DMS 273 treated with DMSO at 0.1 percent for 48 hours (cell line): ENCODE results near the gene POLD1.
"Not testable (repeated sequence)": the region's sequence is repeated elsewhere in the genome, so short reads cannot be mapped to it uniquely, and the experiment has no call there.

Experiments used
- DNase-seq: peaks from one replicate; lab custom pipeline; 2025; lab: John Stamatoyannopoulos, UW

The POLD1 gene

DNA sequence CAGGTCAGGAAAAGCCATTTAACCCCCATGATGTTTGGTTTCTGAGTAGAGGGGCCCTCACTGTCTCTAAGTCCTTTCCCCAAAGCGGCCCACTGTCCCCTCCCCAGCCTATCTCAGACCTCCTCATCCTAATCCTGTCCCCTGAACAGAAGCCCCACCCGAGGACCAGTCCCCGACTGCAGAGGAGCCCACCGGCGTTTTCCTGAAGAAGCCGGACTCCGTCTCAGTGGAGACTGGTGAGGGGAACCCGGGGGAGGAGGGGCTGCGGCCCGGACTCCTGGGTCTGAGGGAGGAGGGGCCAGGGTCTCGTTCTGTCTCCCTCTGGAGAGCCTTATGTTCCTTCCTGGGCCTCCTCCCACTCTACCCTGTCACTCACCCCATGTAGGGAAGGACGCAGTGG lies 51.5 kb downstream of the POLD1 start:
- no peak for DNase-seq

DNA sequence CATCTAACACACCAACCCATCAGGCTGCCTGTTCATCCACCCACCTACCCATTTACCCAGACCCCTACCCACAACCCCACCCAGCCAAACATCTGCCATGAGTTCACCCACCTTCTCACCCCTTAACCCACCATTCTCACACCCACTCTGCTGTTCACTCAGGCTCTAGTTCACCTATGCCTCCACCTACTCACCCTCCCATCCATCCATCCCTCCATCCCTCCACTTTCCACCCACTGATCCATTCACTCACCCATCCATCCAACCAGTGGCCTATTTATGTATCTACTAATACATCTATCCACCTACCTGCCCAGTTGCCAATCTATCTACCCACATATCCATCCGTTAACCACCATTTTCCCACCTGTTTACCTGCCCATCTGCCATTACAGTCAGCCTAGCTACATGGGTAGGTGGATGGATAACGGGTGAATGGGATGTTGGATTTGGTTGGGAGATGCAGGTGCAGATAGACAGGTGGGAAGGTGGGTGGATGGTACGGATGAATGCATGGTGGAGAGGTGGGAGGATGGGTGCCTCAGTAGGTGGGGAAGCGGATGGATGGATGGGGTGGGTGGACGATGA lies 53.8 kb downstream of the POLD1 start:
- no peak for DNase-seq

DNA sequence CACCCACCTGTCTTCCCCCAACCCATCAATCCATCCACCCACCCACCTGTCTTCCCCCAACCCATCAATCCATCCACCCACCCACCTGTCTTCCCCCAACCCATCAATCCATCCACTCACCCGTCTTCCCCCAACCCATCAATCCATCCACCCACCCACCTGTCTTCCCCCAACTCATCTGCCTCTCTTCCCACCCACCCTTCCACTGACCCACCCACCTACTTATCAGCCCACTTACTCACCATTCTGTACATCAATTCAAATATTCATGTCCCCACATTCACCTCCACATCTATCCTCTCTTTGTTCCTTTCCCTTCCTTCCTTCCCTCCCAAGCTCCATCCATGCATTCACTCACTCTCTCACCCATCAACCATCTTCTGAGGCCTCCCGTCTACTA lies 55.0 kb downstream of the POLD1 start:
- DNase-seq, result not testable (repeated sequence)

DNA sequence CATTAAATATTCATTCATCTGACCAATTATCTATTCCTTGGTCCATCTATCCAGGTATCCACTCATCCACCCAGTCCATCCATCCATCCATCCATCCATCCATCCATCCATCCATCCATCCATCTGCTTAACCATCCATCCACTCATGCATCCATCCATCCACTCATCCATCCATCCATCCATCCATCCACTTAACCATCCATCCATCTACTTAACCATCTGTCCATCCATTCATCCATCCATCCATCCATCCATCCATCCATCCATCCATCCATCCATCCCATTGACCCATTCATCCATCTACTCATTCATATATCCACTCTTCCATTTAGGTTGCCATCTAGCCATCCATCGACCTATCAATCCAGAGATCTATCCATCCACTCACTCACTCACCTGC lies 59.9 kb downstream of the POLD1 start:
- no peak for DNase-seq

DNA sequence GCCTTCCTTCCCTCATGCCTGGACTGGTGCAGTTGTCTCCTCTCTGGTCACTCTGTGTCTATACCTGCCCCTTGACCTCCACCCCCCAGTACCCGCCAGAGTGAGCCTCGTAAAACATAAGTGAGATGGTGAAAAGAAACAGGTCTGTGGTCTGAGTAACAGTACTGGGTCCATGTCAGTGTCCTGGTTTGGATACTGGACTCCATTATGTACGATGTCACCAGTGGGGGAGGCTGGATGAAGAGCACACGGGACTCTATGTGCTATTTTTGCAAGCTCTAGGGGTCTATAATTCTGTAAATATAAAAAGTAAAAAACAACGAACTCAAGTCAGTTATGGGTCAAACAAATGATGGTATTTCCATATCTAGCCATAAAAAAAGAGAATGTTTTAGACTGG lies 62.9 kb downstream of the POLD1 start:
- DNase-seq, result no peak

DNA sequence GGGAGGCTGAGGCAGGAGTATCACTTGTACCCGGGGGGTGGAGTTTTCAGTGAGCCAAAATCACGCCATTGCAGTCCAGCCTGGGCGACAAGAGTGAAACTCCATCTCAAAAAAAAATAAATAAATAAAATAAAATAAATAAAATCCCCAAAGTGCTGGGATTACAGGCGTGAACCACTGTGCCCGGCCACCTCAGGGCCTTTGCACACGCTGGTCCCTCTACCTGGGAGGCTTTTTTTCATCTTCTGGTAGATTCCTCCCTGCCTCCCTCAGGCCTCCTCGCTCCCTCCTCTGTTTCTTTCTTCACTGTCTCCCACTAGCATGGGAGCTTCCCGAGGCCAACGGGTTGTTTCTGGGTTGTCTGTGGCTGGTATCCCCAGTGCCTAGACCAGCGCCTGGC lies 63.6 kb downstream of the POLD1 start:
- no peak for DNase-seq

DNA sequence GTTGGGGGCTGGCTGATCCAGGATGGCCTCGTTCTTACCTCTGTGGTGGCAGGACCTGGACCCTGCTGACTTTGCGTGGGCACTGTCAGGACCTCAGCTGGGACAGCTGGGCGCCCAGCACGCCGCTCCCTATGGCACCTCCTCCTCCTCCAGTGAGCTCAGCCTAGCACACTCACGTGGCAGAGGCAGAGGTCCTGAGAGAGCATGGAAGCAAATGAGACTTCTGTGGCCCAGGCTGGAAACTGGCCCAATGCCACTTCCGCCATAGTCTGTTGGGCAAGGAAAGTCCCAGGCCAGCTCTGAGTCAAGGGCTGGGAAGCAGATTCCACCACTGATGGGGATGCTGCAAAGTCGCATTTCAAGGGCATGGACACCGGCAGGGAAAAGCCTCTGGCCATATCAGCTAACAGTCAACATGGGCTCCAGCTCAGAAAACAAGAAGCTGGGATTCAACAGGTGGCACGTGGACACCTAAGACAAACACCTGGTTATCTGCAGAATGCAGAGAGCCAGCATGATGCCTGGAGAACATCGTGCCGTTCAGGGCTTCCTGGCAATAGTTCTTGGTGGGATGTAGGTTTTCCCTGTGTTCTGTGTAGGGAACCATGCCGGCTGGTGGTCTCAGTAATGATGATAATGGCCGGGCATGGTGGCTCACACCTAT lies 65.2 kb downstream of the POLD1 start:
- no peak for DNase-seq

DNA sequence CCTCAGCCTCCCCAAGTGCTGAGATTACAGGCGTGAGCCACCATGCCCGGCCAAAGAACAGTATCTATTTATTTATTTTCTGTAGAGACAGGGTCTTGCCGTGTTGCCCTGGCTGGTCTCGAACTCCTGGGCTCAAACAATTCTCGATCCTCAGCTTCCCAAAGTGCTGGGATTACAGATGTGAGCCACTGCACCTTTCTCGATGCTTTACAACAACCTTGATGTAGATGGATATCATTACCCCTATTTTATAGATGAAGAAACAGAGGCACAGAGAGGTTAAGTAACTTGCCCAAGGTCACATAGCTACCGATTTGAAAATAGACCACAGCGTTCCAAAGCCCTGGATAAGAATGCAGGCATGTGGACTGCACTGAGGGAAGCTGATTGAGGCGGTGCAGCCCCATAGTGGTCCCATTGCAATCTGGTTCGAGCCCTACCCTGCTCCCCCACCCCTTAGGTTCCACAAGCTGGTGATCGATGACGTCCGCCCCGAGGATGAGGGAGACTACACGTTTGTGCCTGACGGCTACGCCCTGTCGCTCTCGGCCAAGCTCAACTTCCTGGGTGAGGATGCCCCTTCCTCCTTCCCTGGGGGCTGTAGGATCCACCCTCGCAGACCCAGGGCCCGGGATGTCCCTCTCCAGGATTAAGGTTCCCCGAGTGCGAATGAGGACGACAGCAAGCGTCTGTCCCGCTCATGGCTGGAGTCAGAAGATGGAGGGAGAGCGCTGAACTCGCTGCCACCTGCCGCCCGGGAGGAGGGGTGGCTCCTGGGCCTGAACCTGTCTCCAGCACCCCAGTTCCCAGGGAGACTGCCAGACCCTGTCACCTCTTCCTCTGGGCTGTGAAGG lies 66.4 kb downstream of the POLD1 start:
- DNase-seq, result no peak

DNA sequence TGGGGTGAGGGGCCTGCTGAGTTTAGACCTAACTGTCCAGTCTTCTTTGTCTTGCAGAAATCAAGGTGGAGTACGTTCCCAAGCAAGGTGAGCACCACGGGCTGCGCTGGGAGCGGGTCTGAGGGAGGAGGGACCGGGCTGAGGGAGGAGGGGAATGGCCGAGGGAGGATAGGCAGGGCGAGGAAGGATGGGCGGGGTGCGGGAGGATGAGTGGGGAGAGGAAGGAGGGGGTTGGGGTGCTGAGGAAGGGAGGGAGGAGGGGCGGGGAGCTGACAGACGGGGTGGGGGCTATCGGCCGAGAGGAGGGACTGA lies 67.0 kb downstream of the POLD1 start:
- no peak for DNase-seq

DNA sequence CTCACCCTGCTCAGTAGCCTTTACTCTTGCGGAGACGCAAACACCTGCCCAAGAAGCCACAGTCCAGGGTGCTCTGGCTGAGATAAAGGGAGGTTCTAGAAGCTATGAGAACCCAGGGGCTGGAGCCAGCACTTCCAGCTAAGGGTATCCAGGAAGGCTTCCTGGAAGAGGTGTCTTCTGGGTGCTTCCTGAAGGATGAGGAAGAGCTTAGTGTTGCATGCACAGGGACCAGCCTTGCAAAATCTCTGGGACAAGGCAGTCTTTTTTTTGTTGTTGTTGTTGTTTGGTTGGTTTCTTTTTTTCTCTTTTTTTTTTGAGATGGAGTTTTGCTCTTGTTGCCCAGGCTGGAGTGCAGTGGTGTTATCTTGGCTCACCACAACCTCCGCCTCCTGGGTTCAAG lies 69.1 kb downstream of the POLD1 start:
- no peak for DNase-seq

DNA sequence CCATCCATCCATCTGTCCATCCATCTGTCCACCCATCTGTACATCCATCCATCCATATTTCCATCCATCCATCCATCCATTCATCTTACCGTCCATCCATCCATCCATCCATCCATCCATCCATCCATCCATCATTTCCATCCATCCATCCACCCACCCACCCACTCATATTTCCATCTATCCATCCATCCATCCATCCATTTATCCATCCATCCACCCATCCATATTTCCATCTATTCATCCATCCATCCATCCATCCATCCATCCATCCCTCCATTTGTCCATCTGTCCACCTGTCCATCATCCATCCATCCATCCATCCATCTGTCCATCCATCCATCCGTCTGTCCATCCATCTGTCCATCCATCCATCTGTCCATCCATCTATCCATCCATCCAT lies 71.8 kb downstream of the POLD1 start:
- DNase-seq, result no peak

DNA sequence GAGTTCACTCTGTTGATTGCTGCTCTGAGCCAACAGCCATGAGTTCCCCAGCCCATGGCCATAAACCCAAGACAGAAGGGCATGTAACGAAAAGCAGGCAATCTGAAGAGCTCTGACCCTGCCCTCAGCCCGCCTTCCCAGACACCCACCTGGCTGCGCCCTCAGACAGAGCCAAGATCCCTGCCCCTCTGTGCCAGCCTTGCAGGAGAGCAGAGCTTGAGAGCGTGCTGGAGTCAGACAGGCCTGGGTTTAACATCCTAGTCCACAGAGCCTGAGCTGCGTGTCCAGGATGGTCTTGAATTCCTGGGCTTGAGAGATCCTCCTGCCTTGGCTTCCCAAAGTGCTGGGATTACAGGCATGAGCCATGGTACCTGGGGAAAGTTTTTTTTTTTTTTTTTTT lies 73.2 kb downstream of the POLD1 start:
- DNase-seq, result no peak

DNA sequence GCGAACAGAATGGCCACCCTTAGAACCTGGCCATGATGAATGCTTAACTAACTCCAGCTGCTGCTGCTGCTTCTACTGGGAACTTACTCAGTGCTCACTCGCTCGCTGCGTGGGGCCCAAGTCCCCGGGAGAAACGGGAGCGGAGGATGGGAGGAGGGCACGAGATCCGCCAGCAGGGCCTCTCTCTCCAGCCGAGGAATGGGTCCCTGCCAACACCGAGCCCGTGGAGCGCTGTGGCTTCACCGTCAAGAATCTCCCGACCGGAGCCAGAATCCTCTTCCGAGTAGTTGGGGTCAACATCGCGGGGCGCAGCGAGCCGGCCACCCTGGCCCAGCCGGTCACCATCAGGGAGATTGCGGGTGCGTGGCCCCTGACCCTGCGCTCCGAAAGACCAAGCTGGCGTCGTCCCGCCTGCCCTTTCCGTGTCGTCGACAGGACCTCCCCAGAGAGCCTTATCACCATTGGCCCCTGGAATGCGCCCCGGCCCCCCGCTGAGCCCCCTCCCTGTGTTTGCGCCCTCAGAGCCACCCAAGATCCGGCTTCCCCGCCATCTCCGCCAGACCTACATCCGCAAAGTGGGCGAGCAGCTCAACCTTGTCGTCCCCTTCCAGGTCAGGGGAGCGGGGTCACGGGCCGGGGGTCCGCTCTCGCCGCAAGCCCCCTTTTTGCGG lies 74.4 kb downstream of the POLD1 start:
- no peak for DNase-seq

DNA sequence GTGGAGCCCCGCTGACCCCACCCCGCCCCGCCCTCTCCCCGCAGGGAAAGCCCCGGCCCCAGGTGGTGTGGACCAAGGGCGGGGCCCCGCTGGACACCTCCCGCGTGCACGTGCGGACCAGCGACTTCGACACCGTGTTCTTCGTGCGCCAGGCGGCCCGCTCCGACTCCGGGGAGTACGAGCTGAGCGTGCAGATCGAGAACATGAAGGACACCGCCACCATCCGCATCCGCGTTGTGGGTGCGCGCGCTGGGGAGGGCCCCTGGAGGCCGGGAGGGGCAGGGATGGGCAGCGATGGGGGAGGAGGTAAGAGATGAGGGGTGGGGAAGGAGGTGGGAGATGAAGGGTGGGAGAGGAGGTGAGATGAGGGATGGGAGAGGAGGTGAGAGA lies 74.9 kb downstream of the POLD1 start:
- DNase-seq, result no peak

DNA sequence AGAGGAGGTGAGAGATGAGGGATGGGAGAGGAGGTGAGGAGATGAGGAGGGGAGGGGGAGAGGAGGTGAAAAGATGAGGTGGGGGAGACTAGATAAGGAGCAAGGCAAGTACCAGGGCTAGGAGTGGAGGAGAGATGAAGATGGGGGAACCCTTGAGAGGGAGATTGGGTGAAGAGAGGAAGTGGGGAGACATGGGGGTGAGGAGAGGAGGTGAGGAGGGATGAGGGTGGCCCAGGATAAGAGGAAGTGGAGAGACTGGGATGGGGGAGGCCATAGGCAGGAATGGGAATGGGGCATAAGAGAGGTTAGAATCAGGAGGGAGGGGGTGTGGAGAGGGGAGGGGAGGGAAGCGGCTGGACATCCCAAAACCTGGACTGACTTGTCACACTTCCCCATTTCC lies 75.5 kb downstream of the POLD1 start:
- DNase-seq, result no peak

DNA sequence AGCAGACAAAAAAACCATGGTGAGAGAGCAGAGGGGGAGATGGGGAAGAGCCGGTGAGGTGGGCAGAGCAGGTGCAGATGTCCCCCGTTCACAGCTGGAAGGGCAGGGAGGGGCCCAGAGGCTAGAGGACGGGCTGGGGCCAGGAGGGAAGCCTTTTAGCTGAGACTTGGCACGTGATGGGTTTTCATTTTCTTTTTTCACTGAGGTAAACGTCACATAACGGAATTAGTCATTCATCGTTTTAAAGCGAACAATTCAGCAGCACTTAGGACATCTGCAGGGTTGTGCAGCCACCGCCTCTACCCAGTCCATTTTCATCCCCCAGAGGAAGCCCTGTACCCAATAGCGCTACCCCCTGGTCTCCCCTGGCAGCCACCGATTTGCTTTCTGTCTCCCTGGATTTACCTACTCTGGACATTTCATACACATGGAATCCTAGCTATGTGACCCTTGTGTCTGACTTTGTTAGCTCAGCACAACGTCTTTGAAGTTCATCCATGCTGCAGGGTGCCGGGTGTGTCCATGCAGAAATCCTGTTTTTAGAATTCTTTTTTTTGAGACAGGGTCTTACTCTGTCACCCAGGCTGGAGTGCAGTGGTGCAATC lies 76.1 kb downstream of the POLD1 start:
- DNase-seq, result no peak

DNA sequence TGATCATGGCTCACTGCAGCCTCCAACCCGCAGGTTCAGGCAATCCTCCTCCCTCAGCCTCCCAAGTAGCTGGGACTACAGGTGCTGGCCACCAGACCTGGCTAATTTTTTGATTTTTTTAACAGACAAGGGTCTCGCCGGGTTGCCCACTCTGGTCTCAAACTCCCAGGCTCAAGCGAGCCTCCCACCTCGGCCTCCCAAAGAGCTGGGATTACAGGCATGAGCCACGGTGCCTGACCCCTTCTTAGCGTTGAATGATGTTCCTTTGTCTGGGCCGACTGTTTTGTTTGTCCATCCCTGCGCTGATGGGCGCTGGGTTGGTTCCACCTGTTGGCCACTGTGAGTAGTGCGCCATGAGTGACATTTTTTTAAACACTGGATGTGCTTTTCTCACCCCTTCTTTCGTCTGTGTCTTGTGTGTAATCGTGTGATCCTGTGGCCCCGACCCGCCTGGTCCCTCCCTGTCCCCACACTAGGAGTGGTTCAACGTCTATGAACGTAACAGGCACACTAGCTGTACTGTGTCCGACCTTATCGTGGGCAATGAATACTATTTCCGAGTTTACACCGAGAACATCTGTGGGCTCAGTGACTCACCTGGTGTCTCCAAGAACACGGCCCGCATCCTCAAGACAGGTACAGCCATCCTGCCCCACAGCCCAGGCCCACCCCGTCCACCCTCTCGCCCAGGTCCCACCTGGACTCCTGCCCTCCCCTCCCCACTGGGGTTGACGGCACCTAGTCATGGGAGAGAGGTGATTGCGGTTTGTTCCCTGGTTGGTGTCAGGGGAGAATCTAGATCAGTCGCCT lies 77.1 kb downstream of the POLD1 start:
- no peak for DNase-seq

DNA sequence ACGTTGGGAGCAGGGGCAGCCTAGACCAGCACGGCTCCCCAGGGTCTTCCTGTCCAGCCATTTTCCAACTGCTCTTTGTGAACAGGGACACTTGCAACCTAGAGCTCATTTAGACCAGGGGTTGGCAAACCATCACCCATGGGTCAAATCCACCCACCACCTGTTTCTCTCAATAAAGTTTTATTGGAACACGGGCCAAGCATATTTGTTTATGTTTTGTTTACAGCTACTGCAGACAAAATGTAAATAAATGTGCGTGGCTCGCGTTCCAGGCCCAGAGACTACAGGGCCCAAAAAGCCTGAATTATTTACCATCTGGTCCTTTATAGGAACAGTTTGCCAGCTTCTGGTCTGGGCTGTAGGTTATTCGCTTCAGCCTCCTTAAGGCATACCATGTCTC lies 78.8 kb downstream of the POLD1 start:
- DNase-seq, result no peak

DNA sequence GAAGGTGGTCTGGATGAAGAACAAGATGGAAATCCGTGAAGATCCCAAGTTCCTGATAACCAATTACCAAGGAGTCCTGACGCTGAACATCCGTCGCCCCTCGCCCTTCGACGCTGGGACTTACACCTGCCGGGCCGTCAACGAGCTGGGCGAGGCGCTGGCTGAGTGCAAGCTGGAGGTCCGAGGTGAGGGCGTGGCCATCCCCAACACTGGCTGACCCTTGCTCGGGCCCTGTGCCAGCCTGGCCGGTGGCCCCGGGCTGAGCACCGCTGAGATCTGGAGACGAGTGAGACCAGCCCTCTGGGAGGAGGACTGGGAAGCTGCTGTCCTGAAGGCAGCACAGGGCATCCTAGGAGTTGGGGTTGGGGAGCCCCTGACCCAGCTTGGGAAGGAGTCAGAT lies 80.2 kb downstream of the POLD1 start:
- no peak for DNase-seq

DNA sequence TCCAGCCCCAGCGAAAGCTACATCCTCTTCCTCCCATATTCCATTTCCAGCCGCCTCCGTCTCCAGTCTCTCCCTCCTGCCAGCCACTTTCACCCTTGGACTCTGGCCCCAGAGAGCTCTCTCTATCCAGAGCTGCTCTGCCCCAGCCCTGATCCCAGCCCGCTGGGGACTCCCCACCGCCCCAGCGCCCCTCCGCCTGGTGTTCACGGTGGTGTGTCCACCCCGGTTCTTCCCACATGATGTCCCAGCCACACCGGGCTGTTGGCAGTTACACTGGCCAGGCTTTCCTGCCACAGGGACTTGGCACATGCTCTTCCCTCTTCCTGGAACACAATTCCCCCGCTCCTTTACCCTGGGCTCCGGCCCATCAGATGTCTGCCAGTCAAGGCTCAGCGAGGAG lies 80.9 kb downstream of the POLD1 start:
- no peak for DNase-seq

DNA sequence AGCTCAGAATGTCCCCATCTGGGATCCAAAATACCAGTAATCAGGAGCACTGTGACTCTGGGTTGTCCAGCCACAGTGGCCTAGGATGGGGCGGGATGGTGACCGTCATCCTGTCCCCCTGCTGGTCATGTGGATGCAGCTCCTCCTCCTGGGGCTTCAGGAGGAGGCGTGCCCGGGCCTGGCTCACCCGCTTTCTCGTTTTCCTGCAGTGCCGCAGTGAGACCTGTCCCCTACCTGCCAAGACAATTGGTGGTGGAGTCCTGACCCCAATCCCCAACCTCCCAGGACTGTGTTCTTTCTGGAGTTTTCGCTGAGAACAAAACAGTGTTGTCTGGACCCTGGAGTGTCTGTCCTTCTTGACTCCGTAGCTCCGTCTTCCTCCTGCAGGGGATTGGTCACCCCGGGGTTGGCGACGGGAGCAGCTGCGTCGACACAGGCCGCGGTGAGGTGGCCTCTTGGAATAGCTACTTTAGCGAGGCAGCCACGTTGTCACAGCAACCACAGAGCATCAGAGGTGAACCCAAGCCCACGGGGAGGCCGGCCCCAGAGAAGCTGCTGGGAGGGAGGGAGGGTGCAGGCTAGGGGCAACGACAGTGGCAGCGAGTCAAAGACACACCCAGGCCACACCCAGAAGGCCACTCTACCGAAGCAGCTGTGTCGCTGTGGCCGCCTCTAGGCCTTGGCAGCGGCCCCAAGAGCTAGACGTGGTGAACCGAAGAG lies 82.0 kb downstream of the POLD1 start:
- DNase-seq, result no peak
